ENCODE data around the gene CCT2.

GRCh38 chr12:69620077-69620476 lies 34.8 kb downstream of the CCT2 start:
- TF ChIP-seq TARDBP (IDR thresholded peaks at IDR 0.05) = no peak
- TF ChIP-seq SUZ12 (IDR thresholded peaks at IDR 0.05) = no peak
- no peak for TF ChIP-seq ELF4 (IDR thresholded peaks at IDR 0.05)
- TF ChIP-seq ARNT (IDR thresholded peaks at IDR 0.05) = no peak
- TF ChIP-seq SP1 (IDR thresholded peaks at IDR 0.05) = no peak
- TF ChIP-seq FOXA1 (IDR thresholded peaks at IDR 0.05) = no peak
- TF ChIP-seq FOXK2 (IDR thresholded peaks at IDR 0.05) = no peak
- TF ChIP-seq HDGF (IDR thresholded peaks at IDR 0.05; ENCODE audit: borderline replicate concordance) = no peak
- no peak for TF ChIP-seq FOXM1 (IDR thresholded peaks at IDR 0.05; ENCODE audit: borderline replicate concordance)
- no peak for TF ChIP-seq PKNOX1 (IDR thresholded peaks at IDR 0.05)
